GM10847 (cell line): Measurements from ENCODE around the gene DEGS2.

ENCODE experiments used
- POLR2A ChIP-seq: IDR thresholded peaks from 2 replicates; pipeline ENCODE4 v1.6.1; 2011; ENCODE audit not compliant: insufficient read length; ENCODE audit errors: extremely low read depth

The DEGS2 gene

DNA sequence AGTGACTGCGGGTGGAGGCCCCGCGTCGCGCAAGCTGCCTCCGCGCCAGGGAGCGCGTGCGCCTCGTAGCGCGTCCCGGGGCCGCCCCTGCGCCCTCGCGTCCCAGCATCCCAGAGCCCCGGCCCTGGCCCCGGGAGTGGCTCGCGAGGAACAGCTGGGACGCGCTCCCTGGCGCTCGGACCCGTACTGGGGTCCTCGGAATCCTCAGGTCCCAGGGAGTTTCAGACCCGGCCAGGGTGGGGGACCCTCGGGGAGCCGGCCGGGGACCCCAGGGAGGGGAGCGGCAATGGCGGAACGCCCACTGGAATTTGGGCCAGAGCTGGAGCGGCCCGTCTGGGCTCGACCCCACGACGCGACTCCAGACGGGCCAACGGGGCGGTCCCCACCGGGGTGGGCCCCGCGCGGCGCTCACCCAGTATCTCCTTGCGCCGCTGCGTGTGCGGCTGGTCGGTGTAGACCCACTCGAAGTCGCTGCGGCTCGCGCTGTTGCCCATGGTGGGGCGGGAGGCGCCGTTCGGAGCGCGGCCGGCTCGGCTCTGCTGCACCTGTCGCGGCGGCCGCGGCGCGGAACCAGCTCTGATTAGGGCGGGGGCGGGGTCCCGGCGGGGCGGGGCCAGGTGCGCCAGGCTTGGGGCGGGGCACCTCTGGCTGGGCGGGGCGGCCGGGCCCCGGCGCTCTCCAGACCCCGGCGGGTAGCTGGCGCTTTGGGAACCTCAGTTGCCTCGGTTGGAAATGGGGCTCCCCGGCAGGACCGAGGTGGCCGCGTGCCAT is at the start of gene DEGS2:
Gene DEGS2, minus strand, starts transcription at position 552 of the 771 bp plus-strand sequence. Its CDS starts 58 bp downstream, at position 494.
- TF ChIP-seq POLR2A = no peak

DNA sequence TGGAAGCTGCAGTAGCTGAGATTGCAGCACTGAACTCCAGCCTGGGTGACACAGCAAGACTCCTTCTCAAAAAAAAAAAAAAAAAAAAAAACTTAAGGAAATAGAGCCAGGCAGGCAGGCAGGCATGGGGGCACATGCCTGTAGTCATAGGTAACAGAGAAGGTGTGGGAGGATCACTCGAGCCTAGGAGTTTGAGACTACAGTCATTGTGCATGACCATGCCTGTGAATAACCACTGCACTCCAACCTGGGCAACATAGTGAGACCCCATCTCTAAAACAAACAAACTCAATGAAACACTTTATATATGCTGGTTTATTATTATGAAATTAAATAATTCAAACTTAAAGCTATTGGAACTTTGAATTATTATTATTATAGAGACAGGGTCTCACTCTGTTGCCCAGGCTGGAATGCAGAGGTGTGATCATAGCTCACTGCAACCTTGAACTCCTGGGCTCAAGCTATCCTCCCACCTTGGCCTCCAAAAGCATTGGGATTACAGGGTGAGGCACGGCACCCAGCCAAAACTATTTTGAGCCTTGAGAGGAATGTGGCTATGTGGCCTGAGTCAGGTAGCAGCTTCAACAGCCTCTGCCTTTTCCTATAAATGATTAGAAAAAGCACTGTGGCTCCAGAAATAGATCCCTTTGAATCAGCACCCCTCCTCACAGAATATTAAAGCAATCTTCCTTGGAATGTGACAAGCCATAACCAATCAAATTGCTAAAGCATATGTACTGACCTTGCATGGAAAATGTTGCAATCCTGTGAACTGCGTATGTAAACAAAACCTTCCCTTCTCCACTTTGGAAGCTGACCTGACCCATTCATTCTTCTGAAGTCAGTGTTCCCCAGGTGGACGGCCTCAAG is 44.8 kb upstream of the DEGS2 start:
- no peak for TF ChIP-seq POLR2A

- no peak for TF ChIP-seq POLR2A
Measured at GRCh38 chr14:100203146-100203545, 43.7 kb upstream of the DEGS2 start.

DNA sequence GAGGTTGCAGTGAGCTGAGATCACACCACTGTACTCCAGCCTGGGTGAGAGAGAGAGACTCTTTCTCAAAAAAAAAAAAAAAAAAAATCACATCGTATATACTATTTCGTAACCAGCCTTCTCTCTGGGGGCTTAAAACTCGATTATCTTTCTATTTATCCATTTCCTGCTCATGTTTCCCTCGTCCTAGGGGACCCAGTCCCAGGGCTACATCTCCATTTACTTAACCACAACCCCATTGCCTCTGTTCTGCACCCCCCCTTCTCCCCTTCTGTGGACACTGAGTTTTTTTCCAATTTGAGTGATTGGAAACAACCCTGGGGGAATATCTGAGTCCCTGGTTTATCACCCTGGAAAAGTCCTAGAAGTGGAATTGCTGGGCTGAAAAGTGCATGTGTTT is 43.3 kb upstream of the DEGS2 start:
- no peak for TF ChIP-seq POLR2A

DNA sequence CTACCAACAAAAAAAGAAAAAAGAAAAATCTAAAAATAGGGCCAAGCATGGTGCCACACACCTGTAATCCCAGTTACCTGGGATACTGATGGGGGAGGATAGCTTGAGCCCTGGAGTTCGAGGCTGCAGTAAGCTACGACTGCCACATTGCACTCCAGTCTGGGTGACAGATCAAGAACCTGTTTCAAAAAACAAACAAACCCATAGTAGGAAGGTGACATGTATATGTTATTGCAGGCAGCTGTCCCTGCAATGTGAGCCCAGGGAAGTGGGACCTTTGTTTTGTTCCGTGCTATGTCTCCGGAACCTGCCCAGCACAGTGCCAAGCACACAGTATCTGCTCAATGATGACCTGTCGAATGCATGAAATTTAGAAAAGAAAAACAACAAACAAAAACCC is 42.3 kb upstream of the DEGS2 start:
- no peak for TF ChIP-seq POLR2A

GRCh38 chr14:100200311-100200710 is 40.9 kb upstream of the DEGS2 start:
- TF ChIP-seq POLR2A = no peak

- TF ChIP-seq POLR2A = no peak
Measured at GRCh38 chr14:100199240-100199860, 39.9 kb upstream of the DEGS2 start.

DNA sequence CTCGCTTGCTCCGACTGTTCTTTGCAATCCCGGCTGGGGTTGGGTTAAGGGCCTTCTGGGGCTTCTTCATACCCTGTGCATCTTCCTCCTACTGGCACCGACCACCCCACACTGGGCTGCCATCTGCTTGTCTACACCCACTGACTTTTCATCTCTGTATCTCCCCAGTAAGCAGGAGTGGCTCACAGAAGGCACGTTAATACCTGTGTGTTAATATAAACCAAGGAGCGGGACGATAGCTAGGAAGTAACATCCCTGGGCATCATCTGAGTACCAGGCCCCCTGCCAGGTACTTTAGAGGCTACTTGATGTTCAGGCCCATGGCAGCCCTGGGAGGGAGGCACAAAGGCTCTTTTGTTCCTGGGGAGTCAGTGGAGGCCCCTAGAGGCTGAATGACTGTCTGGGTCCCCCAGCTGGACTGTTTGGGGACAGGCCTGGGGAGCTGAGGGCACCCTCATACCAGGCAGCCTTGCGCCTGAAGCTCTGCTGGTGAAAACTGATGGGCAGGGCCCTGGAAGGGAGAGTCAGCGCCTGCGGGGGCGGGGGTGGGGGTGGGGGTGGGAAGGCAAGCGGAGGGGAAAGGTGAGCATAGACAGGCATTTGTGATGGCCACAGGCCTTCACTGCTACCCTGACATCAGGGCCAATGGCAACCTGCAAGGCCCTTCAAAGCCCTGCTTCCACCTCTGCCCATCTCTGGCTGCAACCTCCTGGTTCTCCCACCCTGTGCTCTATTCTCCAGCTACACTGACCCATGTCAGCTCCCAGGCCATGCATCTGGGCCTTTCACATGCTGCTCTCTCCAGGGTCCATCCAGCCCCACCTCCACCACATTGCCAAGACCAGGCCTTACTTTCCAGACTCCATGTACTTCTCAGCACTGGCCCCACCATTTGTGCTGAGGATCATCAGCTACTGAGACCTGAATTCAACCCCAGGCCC is 34.2 kb upstream of the DEGS2 start:
- no peak for TF ChIP-seq POLR2A

DNA sequence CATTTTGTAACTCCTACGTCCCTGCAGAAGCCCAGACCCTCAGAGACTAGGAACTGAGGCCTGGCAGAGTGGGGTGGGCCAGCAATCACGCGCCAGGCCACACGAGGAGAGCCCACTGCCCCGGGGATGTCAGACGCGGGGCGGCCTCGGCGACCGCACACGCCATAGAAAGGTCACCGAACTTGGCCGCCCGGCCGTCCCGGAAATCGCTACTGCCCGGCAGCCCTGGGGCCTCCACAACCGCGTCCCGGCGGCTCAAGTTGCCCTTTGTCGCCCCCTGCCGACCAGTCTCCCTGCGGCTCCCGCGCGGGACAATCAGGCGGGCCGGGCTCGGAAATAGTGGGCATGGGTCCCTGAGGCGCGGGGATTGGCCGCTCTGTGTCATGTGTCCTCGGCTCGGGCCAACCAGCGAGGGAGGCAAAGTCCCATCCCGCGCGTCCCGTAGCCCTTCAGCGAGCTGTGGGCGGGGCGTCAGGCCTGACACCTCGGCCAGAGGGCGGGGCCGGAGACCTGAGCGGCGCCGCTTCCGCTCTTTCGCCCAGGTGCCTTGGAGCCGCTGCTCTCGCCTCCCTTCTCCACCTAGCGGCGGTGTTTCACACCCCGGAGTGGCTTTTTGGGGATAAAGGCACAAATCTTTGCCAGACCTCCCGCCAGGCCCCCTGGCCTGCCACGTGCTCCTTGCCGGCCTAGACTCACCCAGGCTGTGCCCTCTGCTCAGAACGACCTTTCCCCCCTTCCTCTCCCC is 33.4 kb upstream of the DEGS2 start:
- TF ChIP-seq POLR2A = peak; percentile 65

DNA sequence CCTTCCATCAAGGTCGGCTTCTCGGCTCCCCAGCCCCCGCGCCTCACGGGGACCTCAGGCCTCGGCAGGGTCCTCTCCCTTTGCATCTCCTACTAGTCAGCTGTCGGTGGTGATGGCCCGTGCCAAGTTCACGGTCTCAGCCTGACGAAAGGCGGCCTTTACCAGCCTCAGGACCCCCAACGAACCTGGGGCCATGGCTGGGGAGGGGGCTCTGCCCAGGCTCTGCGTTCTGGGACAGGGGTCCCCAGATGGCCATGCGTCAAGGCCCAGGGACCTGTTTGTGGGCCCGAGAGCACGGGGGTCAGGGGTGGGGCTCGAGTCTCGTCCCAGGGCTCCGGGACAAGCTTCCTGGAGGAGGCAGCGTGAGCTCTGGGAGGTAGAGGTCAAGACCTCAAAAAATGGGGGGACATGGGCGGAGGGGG is 32.8 kb upstream of the DEGS2 start:
- no peak for TF ChIP-seq POLR2A

- no peak for TF ChIP-seq POLR2A
Measured at GRCh38 chr14:100191584-100192249, 32.3 kb upstream of the DEGS2 start.

- TF ChIP-seq POLR2A = no peak
Measured at GRCh38 chr14:100190126-100190525, 30.7 kb upstream of the DEGS2 start.

- TF ChIP-seq POLR2A = no peak
Measured at GRCh38 chr14:100188392-100189030, 29.1 kb upstream of the DEGS2 start.

DNA sequence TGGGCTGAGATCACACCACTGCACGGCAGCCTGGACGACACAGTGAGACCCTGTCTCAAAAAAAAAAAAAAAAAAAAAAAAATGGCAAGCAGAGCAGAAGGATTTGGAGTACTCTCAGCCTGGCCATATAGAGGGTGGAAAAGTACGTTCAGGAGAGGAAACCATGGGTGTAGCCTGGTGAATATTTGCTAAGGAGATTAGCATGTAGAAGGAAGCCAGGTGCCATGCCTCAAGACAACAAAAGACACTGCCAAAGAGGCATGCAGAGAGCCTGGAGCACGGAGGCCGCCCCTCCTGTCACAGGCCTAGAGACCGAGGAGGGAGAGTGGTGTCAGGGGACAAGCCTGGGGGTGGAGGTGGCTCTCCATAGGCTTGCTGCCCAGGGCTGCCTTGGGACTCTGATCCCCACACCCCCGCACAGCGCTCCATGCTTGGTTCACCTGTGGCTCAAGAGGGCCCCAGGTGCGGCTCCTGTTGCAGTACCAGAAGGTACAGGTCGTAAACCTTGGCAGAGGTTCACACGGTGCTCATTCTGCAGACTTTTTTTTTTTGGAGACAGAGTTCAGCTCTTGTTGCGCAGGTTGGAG is 27.9 kb upstream of the DEGS2 start:
- TF ChIP-seq POLR2A = no peak
